ENCODE results near the gene PACS1.

GRCh38 chr11:66131937-66132632, 62.0 kb downstream of the PACS1 start:
- no peak for TF ChIP-seq EZH2 (optimal IDR thresholded peaks at IDR 0.05; ENCODE audit: low read depth, low read length)
- TF ChIP-seq CTCF (IDR thresholded peaks at IDR 0.05; ENCODE audit: low read length) = no peak
- no peak for TF ChIP-seq EZH2phosphoT487 (IDR thresholded peaks at IDR 0.05; ENCODE audit: low read length)

Measured in MM.1S (cell line).